COLO668 (cell line): Measurements from ENCODE around the gene TFB1M.
A peak's percentile ranks its signal among the peaks of the same experiment; 100 is the strongest.
"Not testable (repeated sequence)": the region's sequence is repeated elsewhere in the genome, so short reads cannot be mapped to it uniquely, and the experiment has no call there.

Source experiments
- DNase-seq: peaks from one replicate; lab custom pipeline; 2025; ENCODE audit not compliant: unreplicated experiment; lab: John Stamatoyannopoulos, UW

TFB1M gene

GRCh38 chr6:155314092-155314772, at the start of gene TFB1M:
Gene TFB1M, minus strand, starts transcription at chr6:155314484. Its CDS starts 56 bp downstream, at chr6:155314428.
- peak; percentile 95 for DNase-seq

GRCh38 chr6:155364021-155364420, 49.7 kb upstream of the TFB1M start:
- DNase-seq, result not testable (repeated sequence)

GRCh38 chr6:155362968-155363632, 48.8 kb upstream of the TFB1M start:
- DNase-seq, result not testable (repeated sequence)

- no peak for DNase-seq
Measured at GRCh38 chr6:155354167-155354566, 39.9 kb upstream of the TFB1M start.

GRCh38 chr6:155352811-155353210, 38.5 kb upstream of the TFB1M start:
- no peak for DNase-seq

- DNase-seq, result no peak
Measured at GRCh38 chr6:155352130-155352420, 37.8 kb upstream of the TFB1M start.

- no peak for DNase-seq
Measured at GRCh38 chr6:155351273-155352129, 37.2 kb upstream of the TFB1M start.

GRCh38 chr6:155349956-155350355, 35.7 kb upstream of the TFB1M start:
- DNase-seq, result no peak

- DNase-seq, result no peak
Measured at GRCh38 chr6:155349129-155349528, 34.8 kb upstream of the TFB1M start.

GRCh38 chr6:155347800-155348199, 33.5 kb upstream of the TFB1M start:
- no peak for DNase-seq

- DNase-seq, result no peak
Measured at GRCh38 chr6:155346957-155347356, 32.7 kb upstream of the TFB1M start.

- DNase-seq, result no peak
Measured at GRCh38 chr6:155344341-155345006, 30.2 kb upstream of the TFB1M start.

- DNase-seq, result peak; percentile 3
Measured at GRCh38 chr6:155341130-155341828, 27.0 kb upstream of the TFB1M start.

- DNase-seq, result no peak
Measured at GRCh38 chr6:155340464-155341129, 26.3 kb upstream of the TFB1M start.

GRCh38 chr6:155339929-155340328, 25.6 kb upstream of the TFB1M start:
- not testable (repeated sequence) for DNase-seq

GRCh38 chr6:155338237-155338636, 24.0 kb upstream of the TFB1M start:
- not testable (repeated sequence) for DNase-seq

GRCh38 chr6:155335265-155335664, 21.0 kb upstream of the TFB1M start:
- no peak for DNase-seq

GRCh38 chr6:155334073-155334472, 19.8 kb upstream of the TFB1M start:
- DNase-seq, result not testable (repeated sequence)

- no peak for DNase-seq
Measured at GRCh38 chr6:155333414-155333813, 19.1 kb upstream of the TFB1M start.

- DNase-seq, result no peak
Measured at GRCh38 chr6:155330922-155331321, 16.6 kb upstream of the TFB1M start.
